GM12801 (cell line): ENCODE data around the gene SORCS2.

ENCODE experiments used
- TF ChIP-seq, protein P1 (sequence below): IDR thresholded peaks from one replicate; pipeline ENCODE4 v1.5.1; 2011; ENCODE audit warnings: control low read depth; ENCODE audit not compliant: insufficient read length; ENCODE audit errors: extremely low read depth

The SORCS2 gene

DNA sequence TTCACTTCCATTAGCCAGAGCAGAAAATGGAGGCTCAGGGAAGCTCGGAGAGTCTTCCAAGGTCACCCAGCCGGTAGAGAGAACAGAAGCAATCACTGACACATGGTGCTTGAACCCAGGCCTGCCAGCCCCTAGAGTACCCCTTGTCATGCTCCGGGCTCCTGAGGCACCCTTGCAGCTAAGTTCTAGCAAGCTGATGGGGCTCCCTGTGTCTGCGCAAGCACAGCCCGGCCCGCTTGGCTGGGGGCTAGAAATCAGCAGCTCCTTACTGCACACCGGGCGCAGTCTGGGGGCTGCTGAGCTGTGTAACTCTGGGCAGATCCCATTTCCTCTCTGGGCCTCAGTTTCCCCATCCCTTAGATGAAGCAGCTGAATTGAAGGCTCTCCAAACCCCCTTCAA, 344.5 kb downstream of the SORCS2 start:
- TF ChIP-seq, protein P1, sequence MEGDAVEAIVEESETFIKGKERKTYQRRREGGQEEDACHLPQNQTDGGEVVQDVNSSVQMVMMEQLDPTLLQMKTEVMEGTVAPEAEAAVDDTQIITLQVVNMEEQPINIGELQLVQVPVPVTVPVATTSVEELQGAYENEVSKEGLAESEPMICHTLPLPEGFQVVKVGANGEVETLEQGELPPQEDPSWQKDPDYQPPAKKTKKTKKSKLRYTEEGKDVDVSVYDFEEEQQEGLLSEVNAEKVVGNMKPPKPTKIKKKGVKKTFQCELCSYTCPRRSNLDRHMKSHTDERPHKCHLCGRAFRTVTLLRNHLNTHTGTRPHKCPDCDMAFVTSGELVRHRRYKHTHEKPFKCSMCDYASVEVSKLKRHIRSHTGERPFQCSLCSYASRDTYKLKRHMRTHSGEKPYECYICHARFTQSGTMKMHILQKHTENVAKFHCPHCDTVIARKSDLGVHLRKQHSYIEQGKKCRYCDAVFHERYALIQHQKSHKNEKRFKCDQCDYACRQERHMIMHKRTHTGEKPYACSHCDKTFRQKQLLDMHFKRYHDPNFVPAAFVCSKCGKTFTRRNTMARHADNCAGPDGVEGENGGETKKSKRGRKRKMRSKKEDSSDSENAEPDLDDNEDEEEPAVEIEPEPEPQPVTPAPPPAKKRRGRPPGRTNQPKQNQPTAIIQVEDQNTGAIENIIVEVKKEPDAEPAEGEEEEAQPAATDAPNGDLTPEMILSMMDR = no peak

DNA sequence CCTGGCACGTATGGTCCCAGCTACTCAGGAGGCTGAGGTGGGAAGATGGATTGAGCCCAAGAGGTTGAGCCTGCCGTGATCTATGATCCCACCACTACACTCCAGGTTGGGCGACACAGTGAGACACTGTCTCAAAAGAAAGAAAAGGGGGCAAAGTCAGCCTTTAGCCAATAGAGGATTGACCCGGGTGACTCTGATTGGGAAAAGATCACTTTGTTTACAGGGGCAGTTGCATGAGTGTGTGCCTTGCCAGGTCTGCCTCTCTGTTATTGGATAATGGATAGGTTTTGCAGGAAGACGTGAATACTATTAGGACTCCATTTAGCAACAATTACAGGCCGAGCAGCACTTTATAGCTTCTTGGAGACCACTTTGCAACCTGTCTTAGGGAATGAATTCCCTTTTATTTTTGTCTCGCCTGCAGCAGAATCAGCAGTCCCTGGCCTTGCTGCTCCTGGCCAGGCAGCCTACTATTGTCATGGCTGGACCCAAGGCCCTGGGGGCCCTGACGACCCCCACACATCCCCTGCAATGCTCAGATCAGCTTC, 345.6 kb downstream of the SORCS2 start:
- TF ChIP-seq, protein P1 = no peak

DNA sequence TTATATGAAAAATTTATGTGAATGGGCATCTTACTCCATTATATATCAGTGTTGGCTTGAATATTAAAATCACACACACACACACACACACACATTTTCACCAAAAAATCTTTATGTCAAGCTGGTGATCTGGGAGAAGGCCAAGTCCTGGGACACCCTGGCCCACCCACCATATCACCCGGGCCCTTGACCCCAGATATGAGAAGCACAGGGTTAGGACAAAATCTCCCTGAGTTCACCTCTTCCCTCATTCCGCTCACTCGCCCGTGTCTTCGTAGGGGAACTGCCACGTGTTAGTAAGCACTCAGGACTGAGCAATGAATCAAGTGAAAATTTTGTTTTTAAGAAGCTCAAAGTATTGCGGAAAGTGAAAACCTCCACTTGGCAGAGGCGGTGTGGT, 346.2 kb downstream of the SORCS2 start:
- TF ChIP-seq, protein P1 = no peak

DNA sequence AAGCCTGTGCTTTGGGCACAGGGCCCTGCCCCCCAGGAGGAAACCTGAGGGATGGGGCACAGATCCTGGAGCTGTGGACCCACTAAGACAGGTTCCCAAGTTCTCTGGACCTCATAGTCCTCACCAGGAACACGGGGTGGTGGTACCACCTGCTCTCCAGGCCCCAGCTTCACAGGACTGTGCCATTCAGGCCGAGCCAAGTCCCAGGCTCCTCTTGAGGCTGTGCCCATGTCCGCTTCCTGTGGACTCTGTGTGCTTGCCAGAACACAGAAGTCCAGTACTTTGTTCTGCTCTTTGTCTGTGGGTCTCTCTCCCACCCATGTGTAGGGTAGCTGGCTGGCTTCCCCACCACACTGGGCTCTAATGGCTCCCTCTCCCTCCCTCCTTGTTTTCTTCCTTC, 346.8 kb downstream of the SORCS2 start:
- TF ChIP-seq, protein P1 = no peak

DNA sequence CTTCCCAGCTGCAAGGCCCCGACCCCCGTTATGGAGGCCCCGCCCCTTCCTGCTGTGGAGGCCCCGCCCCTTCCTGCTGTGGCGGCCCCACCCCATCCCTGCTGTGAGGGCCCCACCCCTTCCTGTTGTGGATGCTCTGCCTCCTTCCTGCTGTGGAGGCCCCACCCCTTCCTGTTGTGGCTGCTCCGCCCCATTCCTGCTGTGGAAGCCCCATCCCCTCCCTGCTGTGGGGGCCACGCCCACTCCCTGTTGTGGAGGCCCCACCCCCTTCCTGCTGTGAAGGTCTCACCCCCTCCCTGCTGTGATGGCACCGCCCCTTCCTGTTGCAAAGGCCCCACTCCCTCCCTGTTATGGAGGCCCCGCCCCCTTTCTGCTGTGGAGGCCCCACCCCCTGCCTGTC, 347.3 kb downstream of the SORCS2 start:
- TF ChIP-seq, protein P1 = no peak

DNA sequence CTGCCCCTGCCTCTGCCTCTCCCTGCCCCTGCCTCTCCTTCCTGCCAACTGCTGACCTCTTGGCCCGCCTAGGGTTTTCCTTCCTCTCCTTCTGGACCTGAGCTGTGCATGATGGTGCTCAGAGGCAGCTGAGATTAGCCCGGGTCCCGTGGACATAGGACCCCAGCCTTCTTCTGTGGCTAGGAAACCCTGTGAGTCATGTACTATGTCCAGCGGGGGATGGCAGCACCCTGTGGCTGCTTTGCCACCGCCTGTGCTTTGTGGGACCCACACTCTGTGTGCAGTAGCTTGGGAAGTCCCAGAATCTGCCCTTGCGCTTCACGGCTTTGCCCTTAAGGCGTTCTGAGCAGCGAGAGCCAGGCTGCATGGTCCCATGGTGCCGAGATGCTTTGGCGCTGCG, 347.9 kb downstream of the SORCS2 start:
- TF ChIP-seq, protein P1 = no peak

DNA sequence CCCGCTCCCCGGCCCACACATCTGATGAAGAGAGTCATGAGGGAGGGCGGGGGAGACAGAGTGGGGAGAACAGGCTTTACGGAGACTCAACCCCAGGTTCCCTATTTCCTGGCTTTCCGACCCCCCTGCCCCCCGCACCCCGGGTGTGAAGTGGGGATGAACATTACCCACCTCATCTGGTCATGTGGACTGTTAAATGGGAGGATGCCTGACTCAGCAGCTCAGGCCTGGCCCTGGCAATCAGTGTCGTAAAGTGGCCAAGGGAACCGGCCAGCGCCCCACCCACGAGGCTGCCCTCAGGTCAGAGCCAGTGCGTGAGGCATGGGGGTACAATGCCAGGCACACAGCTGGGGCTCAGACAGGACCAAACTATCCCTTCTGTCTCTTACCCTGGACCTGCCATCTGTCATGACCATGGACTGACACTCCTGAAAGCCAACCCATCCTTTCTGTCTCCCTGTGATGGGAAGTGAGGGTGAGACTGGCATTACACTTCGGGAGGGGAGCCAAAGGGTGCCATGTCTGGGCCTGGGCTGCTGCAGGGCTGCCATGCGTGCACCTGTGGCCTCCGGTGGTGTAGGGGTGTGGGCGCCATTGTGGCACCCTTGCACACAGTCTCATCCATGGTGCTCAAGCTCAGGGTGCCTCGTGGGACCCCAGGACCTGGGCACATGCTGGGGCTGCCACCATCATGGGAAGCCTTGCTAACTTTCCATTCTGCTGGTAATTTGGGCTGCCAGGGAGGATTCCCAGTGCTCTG, 348.5 kb downstream of the SORCS2 start:
- TF ChIP-seq, protein P1 = no peak

DNA sequence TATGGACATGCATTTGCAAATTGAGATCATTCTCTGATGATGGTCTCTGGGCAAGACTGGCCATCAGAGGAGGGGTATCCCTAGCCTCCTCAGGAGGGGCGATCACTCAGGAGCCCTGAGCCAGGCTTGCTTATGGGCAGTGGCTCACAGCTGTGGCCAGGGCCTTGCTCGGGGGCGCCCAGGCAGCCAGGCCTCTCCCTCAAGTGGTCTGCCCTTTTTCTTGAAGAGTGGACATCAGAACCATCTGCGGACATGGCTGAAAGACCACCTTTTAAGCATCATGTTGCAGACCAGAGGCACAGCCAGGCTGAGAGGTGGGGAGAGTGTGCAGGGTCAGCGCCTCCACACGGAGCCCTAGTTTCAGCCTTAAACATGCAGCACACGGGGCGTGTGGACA, 349.1 kb downstream of the SORCS2 start:
- TF ChIP-seq, protein P1 = no peak
